ENCODE data around the gene CCDC78. TPM values are rescaled to one million over a fixed set of nuclear protein-coding genes. Genes with fewer than 3 reads are reported as not detected.

The CCDC78 gene
- polyA plus RNA-seq, 1 donor (not counting 4 experiments of a cell fraction or from before 2014, with no cell fraction given) = 2.5 TPM

GRCh38 chr16:700684-701584 is 25.3 kb downstream of the CCDC78 start:
- H3K27me3 ChIP-seq (ENCODE audit: control insufficient read depth, extremely low read depth, insufficient read depth, low read length) = peaks cover 58% of the 10 kb centered on the region
- H3K4me1 ChIP-seq (ENCODE audit: control insufficient read depth, extremely low read depth, insufficient read depth, low read length) = no peaks in the 10 kb centered on the region
- no peak overlapping the region for H3K9ac ChIP-seq (ENCODE audit: control insufficient read depth, extremely low read depth, insufficient read depth, low read length)
- H3K27ac ChIP-seq (ENCODE audit: control insufficient read depth, insufficient read depth, low read length) = no peak overlapping the region
- H3K79me2 ChIP-seq (ENCODE audit: control insufficient read depth, insufficient read depth, low read length) = no peaks in the 10 kb centered on the region
- FAIRE-seq = no peak
- H3K9me1 ChIP-seq (ENCODE audit: control insufficient read depth, extremely low read depth, insufficient read depth, low read length) = no peaks in the 10 kb centered on the region
- no peak overlapping the region for H2AFZ ChIP-seq (ENCODE audit: control insufficient read depth, low read length)
- no peaks in the 10 kb centered on the region for H3K9me3 ChIP-seq (ENCODE audit: control insufficient read depth, low read depth, low read length)
- H3K4me3 ChIP-seq (ENCODE audit: control insufficient read depth in 2 of 3, extremely low read depth in 1 of 3, insufficient read depth in 2 of 3, low read depth in 1 of 3, low read length in 3 of 3) = no peak overlapping the region
- H4K20me1 ChIP-seq (ENCODE audit: control insufficient read depth, extremely low read depth, insufficient read depth, low read length) = peaks cover 5% of the 10 kb centered on the region
- no peaks in the 10 kb centered on the region for H3K36me3 ChIP-seq (ENCODE audit: control insufficient read depth in 2 of 2, extremely low read depth in 1 of 2, insufficient read depth in 2 of 2, low read length in 2 of 2)
- H3K4me2 ChIP-seq (ENCODE audit: control insufficient read depth, extremely low read depth, insufficient read depth, low read depth, low read length) = no peak overlapping the region
- dilution Hi-C loops (cut with MboI; ENCODE audit: extremely low pct_ligation_motif_present, low sequenced_read_pairs) = no loop called here
- TF ChIP-seq EZH2 (IDR thresholded peaks at IDR 0.05; ENCODE audit: low read length) (peak; percentile 97), CTCF (optimal IDR thresholded peaks at IDR 0.05 in 1 of 3, IDR thresholded peaks at IDR 0.05 in 1 of 3, conservative IDR thresholded peaks at IDR 0.05 in 1 of 3; ENCODE audit: extremely low read depth in 1 of 3, insufficient read depth in 2 of 3, low read length in 3 of 3) (no peak)
- no peak for DNase-seq (ENCODE audit: low read depth, low spot score)

GRCh38 chr16:698911-699671 is 27.2 kb downstream of the CCDC78 start:
- no peaks in the 10 kb centered on the region for H3K36me3 ChIP-seq (ENCODE audit: control insufficient read depth in 2 of 2, extremely low read depth in 1 of 2, insufficient read depth in 2 of 2, low read length in 2 of 2)
- no peaks in the 10 kb centered on the region for H3K9me1 ChIP-seq (ENCODE audit: control insufficient read depth, extremely low read depth, insufficient read depth, low read length)
- peaks cover 6% of the 10 kb centered on the region for H3K4me1 ChIP-seq (ENCODE audit: control insufficient read depth, extremely low read depth, insufficient read depth, low read length)
- no peaks in the 10 kb centered on the region for H3K79me2 ChIP-seq (ENCODE audit: control insufficient read depth, insufficient read depth, low read length)
- H3K4me2 ChIP-seq (ENCODE audit: control insufficient read depth, extremely low read depth, insufficient read depth, low read depth, low read length) = no peak overlapping the region
- H3K27ac ChIP-seq (ENCODE audit: control insufficient read depth, insufficient read depth, low read length) = no peak overlapping the region
- no peak overlapping the region for H3K9ac ChIP-seq (ENCODE audit: control insufficient read depth, extremely low read depth, insufficient read depth, low read length)
- TF ChIP-seq CTCF (optimal IDR thresholded peaks at IDR 0.05 in 1 of 3, IDR thresholded peaks at IDR 0.05 in 1 of 3, conservative IDR thresholded peaks at IDR 0.05 in 1 of 3; ENCODE audit: extremely low read depth in 1 of 3, insufficient read depth in 2 of 3, low read length in 3 of 3) = no peak
- no peak for TF ChIP-seq EZH2 (IDR thresholded peaks at IDR 0.05; ENCODE audit: low read length)
- H2AFZ ChIP-seq (ENCODE audit: control insufficient read depth, low read length) = no peak overlapping the region
- H4K20me1 ChIP-seq (ENCODE audit: control insufficient read depth, extremely low read depth, insufficient read depth, low read length) = peaks cover 5% of the 10 kb centered on the region
- no peaks in the 10 kb centered on the region for H3K9me3 ChIP-seq (ENCODE audit: control insufficient read depth, low read depth, low read length)
- dilution Hi-C loops (cut with MboI; ENCODE audit: extremely low pct_ligation_motif_present, low sequenced_read_pairs) = no loop called here
- peaks cover 64% of the 10 kb centered on the region for H3K27me3 ChIP-seq (ENCODE audit: control insufficient read depth, extremely low read depth, insufficient read depth, low read length)
- DNase-seq (ENCODE audit: low read depth, low spot score) (no peak), FAIRE-seq (no peak)
- H3K4me3 ChIP-seq (ENCODE audit: control insufficient read depth in 2 of 3, extremely low read depth in 1 of 3, insufficient read depth in 2 of 3, low read depth in 1 of 3, low read length in 3 of 3) = no peak overlapping the region
